Measurements from ENCODE around the gene DHX9.

DNA sequence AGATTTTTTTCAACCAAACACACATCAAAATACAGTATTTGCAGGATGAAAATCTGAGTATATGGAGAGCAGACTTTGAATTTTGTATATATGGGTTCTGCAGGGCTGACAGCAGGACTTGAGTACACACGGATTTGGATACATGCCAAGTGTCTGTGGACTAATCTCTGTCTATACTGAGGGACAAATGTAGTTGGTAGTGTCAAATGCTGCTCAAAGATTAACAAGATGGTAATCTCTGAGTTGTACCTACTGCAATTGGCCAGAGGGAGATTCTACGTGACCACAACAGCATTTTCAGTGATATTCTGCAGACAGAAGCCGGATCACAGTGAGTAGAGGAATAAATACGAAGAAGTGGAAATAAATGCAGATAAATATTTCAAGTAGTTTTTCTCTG is 70.4 kb downstream of the DHX9 start:
- TF ChIP-seq, protein P1, sequence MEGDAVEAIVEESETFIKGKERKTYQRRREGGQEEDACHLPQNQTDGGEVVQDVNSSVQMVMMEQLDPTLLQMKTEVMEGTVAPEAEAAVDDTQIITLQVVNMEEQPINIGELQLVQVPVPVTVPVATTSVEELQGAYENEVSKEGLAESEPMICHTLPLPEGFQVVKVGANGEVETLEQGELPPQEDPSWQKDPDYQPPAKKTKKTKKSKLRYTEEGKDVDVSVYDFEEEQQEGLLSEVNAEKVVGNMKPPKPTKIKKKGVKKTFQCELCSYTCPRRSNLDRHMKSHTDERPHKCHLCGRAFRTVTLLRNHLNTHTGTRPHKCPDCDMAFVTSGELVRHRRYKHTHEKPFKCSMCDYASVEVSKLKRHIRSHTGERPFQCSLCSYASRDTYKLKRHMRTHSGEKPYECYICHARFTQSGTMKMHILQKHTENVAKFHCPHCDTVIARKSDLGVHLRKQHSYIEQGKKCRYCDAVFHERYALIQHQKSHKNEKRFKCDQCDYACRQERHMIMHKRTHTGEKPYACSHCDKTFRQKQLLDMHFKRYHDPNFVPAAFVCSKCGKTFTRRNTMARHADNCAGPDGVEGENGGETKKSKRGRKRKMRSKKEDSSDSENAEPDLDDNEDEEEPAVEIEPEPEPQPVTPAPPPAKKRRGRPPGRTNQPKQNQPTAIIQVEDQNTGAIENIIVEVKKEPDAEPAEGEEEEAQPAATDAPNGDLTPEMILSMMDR (IDR thresholded peaks at IDR 0.05) = no peak
- no peak for TF ChIP-seq POLR2A (IDR thresholded peaks at IDR 0.05)
